Esophagus squamous epithelium (tissue), 5 donors: ENCODE results near the gene TBX2. TPM values are rescaled to one million over a fixed set of nuclear protein-coding genes. Genes with fewer than 3 reads are reported as not detected.
"Not testable (repeated sequence)": the region's sequence is repeated elsewhere in the genome, so short reads cannot be mapped to it uniquely, and the experiment has no call there.

Experiments
- DNase-seq: peaks from one replicate; lab custom pipeline; 2025; lab: John Stamatoyannopoulos, UW
- H3K27ac ChIP-seq, 4 donors: fragments of 200-600 bp; sonication (generic); one replicate each; pipeline ENCODE4 v1.5.1; 2016 to 2019; ENCODE audit warnings: mild to moderate bottlenecking in 1 of 4
- H3K27me3 ChIP-seq, 4 donors: fragments of 200-600 bp; sonication (generic); 1 replicate in 3 of 4; 2 replicates in 1 of 4; pipeline versions ENCODE4 v1.5.1 to v1.6.0; 2017 to 2021; ENCODE audit warnings: antibody characterized with exemption in 1 of 4
- H3K36me3 ChIP-seq, 3 donors: fragments of 200-600 bp; sonication (generic); one replicate each; pipeline ENCODE4 v1.5.1; 2016 to 2019
- H3K4me1 ChIP-seq, 3 donors: fragments of 200-600 bp; sonication (generic); one replicate each; pipeline ENCODE4 v1.5.1; 2017 to 2019
- H3K4me3 ChIP-seq, 4 donors: fragments of 200-600 bp; sonication (generic); 1 replicate in 3 of 4; 2 replicates in 1 of 4; pipeline ENCODE4 v1.5.1; 2016 to 2019; ENCODE audit warnings: mild to moderate bottlenecking in 2 of 4, moderate library complexity in 1 of 4
- H3K9me3 ChIP-seq, 3 donors: fragments of 200-600 bp; sonication (generic); one replicate each; pipeline ENCODE4 v1.5.1; 2016 to 2019
- POLR2A ChIP-seq, 4 donors: fragments of 450-650 bp; IDR thresholded peaks; one replicate each; pipeline ENCODE4 v1.6.1; 2017; ENCODE audit warnings: antibody characterized with exemption in 4 of 4, mild to moderate bottlenecking in 4 of 4, moderate library complexity in 3 of 4
- WGBS, 2 donors: methylation state at CpG; one replicate each; pipeline ENCODE4 v1.1.5; 2018; 5-methylcytosine and 5-hydroxymethylcytosine counted together
- intact Hi-C: fragments of 100-400 bp; cut with DNase I; formaldehyde crosslinking; loops from one replicate; pipeline ENCODE4 v1.15.0; 2022
- total RNA-seq, 4 donors: library from RNA; depleted of rRNA; stranded (reverse); fragments of >200 nt; gene quantifications; one replicate each; pipeline ENCODE4 v1.1.0, GENCODE V29; 2016
- TF ChIP-seq, protein P1 (sequence below), 6 experiments: fragments of 450-650 bp in 4 of 6; fragments of 200-600 bp in 2 of 6; sonication (generic) in 2 of 6; IDR thresholded peaks; one replicate each; pipeline ENCODE4 v1.5.1; 2016 to 2019; ENCODE audit warnings: antibody characterized with exemption in 6 of 6, mild to moderate bottlenecking in 4 of 6, moderate library complexity in 4 of 6
- donor health status: DM: yes; HTN: yes; CAD: no.

TBX2 gene
- total RNA-seq, 4 donors from 2014 or later: 2.2 to 13.4 (median 4.2) TPM

DNA sequence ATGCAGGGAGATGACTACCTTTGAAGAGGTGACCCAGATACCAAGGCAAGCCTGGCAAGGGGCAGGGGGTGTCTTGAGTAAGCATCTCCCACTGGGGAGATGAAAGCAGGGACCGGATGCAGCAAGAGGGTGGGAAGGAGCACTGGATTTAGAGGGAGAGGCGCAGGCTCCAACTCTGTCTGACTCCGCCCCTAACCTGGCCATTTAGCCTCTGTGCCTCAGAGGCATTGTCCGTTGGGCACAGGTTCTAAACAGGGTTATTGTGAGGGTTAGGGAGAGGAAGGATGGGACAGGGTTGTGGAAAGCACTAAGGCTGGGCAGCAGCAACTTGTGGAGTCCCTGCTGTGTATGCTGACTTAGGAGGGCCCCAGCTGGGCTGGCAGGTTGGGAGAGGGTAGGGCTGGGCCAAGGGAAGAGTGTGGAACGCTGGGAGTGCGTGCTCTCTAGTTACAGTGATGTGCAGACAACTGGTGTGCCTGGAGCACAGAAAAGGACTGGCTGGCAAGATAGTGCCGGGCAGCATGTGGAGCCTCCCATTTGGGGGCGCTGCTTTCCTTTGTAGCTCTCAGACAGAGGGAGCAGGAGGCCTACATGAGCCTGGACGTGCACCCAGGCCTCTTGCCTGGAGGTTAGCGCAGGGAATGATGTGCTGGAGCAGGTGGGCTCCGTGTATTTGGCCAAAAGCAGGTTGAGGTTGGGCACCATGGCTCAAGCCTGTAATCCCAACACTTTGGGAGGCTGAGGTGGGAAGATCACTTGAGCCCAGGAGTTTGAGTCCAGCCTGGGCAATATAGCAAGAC lies 26.2 kb downstream of the TBX2 start:
- peaks cover 0 to 63% (median 1%) of the 10 kb centered on the region in 4 donors for H3K27me3 ChIP-seq

DNA sequence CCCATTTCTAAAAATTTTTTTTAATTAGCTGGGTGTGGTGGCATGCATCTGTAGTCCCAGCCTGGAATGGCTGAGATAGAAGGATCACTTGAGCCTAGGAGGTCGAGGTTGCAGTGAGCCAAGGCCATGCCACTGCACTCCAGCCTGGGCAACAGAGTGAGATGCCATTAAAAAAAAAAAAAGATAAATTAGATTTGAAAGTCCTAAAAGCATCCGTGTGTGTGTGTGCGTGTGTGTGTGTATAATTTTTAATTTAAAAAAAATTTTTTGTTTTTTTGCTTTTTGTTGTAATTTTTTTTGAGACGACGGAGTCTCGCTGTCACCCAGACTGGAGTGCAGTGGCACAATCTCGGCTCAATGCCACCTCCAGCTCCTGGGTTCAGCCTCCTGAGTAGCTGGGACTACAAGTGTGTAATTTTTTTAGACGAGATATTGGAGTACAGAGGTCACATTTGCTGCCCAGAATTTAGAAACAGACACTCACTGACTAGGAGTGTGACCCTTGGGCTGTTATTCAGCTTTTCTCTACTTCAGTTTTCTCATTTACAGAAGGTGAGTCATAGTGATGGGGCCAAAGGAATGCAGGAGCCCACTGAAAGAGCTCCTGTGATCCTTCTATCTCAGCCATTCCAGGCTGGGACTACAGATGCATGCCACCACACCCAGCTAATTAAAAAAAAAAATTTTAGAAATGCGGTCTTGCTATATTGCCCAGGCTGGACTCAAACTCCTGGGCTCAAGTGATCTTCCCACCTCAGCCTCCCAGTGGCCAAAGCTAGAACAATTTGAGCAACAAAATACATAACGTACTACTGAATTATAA lies 27.1 kb downstream of the TBX2 start:
- TF ChIP-seq POLR2A (IDR thresholded peaks at IDR 0.05): no peak
- intact Hi-C loops: no loop called here
- DNase-seq: no peak
- Histone ChIP-seq H3K9me3 (no peaks in the 10 kb centered on the region), H3K4me1 (no peaks in the 10 kb centered on the region), H3K4me3 (no peak overlapping the region), H3K27me3 (peaks cover 0 to 55% (median 0%) of the 10 kb centered on the region in 4 donors), H3K36me3 (no peaks in the 10 kb centered on the region), H3K27ac (no peak overlapping the region)
- WGBS, 2 donors: 75 to 84% methylated on average over 10 of the region's 10 CpGs

More for the DNA sequence above, 26.2 kb downstream of the TBX2 start:
- no peak for DNase-seq
- H3K27ac ChIP-seq: no peak overlapping the region
- no peak for TF ChIP-seq POLR2A (IDR thresholded peaks at IDR 0.05)
- TF ChIP-seq, protein P1, sequence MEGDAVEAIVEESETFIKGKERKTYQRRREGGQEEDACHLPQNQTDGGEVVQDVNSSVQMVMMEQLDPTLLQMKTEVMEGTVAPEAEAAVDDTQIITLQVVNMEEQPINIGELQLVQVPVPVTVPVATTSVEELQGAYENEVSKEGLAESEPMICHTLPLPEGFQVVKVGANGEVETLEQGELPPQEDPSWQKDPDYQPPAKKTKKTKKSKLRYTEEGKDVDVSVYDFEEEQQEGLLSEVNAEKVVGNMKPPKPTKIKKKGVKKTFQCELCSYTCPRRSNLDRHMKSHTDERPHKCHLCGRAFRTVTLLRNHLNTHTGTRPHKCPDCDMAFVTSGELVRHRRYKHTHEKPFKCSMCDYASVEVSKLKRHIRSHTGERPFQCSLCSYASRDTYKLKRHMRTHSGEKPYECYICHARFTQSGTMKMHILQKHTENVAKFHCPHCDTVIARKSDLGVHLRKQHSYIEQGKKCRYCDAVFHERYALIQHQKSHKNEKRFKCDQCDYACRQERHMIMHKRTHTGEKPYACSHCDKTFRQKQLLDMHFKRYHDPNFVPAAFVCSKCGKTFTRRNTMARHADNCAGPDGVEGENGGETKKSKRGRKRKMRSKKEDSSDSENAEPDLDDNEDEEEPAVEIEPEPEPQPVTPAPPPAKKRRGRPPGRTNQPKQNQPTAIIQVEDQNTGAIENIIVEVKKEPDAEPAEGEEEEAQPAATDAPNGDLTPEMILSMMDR (IDR thresholded peaks at IDR 0.05): peak in 1 of 6 experiments; percentile 13
- H3K4me1 ChIP-seq: no peaks in the 10 kb centered on the region
- no peak overlapping the region for H3K4me3 ChIP-seq
- H3K9me3 ChIP-seq: no peaks in the 10 kb centered on the region
- intact Hi-C loops: no loop called here
- H3K36me3 ChIP-seq: no peaks in the 10 kb centered on the region
- WGBS, 2 donors: 51 to 64% methylated on average over 9 to 11 of the region's 11 CpGs

DNA sequence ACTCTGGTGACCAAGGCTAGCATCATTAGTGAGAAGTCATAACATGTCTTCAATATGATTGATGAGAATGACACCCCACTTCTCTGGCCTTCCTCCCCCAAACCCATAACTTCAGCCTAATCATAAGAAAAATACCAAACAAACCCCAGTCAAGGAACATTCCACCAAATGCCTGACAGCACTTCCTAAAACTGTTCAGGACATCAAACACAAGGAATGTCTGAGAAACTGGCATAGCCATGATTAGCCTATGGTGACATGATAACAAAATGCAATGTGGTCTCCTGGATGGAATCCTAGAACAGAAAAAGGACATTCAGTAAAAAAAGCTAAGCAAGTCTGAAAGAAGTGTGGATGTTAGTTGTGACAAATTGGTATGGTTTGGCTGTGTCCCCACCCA lies 27.9 kb downstream of the TBX2 start:
- Histone ChIP-seq H3K27me3 (peaks cover 0 to 46% (median 0%) of the 10 kb centered on the region in 4 donors), H3K4me3 (no peak overlapping the region), H3K27ac (no peak overlapping the region), H3K9me3 (no peaks in the 10 kb centered on the region), H3K36me3 (no peaks in the 10 kb centered on the region), H3K4me1 (no peaks in the 10 kb centered on the region)
- no peak for DNase-seq
- intact Hi-C loops: no loop called here
- TF ChIP-seq, protein P1 (IDR thresholded peaks at IDR 0.05): no peak
- no peak for TF ChIP-seq POLR2A (IDR thresholded peaks at IDR 0.05)

DNA sequence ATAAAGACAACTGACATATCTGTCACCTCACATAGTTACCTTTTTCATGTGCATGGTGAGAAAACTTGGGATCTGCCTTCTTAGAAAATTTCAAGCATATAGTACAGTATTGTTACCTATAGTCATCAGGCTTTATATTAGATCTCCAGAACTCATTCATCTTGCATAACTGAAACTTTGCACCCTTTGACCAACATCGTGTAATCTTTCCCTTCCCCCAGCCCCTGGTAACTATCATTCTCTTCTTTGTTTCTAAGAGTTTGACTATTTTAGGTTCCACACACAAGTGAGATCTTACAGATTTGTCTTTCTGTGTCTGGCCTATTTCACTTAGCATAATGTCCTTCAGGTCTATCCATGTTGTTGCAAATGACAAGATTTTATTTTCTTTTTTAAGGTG lies 29.6 kb downstream of the TBX2 start:
- Histone ChIP-seq H3K27me3 (peaks cover 0 to 34% (median 0%) of the 10 kb centered on the region in 4 donors), H3K4me3 (no peak overlapping the region), H3K4me1 (no peaks in the 10 kb centered on the region), H3K36me3 (no peaks in the 10 kb centered on the region), H3K9me3 (no peaks in the 10 kb centered on the region), H3K27ac (no peak overlapping the region)
- TF ChIP-seq, protein P1 (IDR thresholded peaks at IDR 0.05): no peak
- no peak for TF ChIP-seq POLR2A (IDR thresholded peaks at IDR 0.05)
- intact Hi-C loops: no loop called here
- no peak for DNase-seq
- 56 to 64% methylated on average over 1 of the region's 1 CpG for WGBS, 2 donors

DNA sequence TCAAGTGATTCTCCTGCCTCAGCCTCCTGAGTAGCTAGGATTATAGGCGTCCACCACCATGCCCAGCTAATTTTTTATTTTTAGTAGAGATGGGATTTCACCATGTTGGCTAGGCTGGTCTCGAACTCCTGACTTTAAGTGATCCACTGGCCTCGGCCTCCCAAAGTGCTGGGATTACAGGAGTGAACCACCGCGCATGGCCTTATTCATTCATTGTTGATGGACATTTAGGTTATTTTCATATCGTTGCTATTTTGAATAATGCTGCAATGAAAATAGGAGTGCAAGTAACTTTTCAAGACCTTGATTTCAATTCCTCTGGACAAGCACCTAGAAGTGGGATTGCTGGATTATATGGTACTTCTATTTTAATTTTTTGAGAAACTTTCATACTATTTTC lies 30.2 kb downstream of the TBX2 start:
- H3K4me3 ChIP-seq, H3K27ac ChIP-seq, H3K4me1 ChIP-seq, H3K9me3 ChIP-seq, intact Hi-C loops, H3K36me3 ChIP-seq, DNase-seq: not testable (repeated sequence)
- 87 to 89% methylated on average over 6 of the region's 6 CpGs for WGBS, 2 donors
- peaks cover 0 to 29% (median 0%) of the 10 kb centered on the region in 4 donors for H3K27me3 ChIP-seq
